ENCODE results near the gene SLC8A1. TPM values are rescaled to one million over a fixed set of nuclear protein-coding genes. Genes with fewer than 3 reads are reported as not detected.

The SLC8A1 gene
- polyA plus RNA-seq, 3 donors = 16.9 to 18.2 (median 18.0) TPM

GRCh38 chr2:40488927-40489677 is 37.2 kb upstream of the SLC8A1 start:
- Histone ChIP-seq H4K20me1 (ENCODE audit: insufficient read depth, low read length) (no peaks in the 10 kb centered on the region), H3K4me1 (ENCODE audit: control insufficient read depth in 1 of 2, insufficient read depth in 2 of 2, low read length in 2 of 2) (peaks cover 44 to 57% of the 10 kb centered on the region in 2 donors), H3K9ac (ENCODE audit: insufficient read depth, low read length, poor library complexity, severe bottlenecking) (peak overlapping the region; percentile 11), H3K27me3 (ENCODE audit: control insufficient read depth in 2 of 2, insufficient read depth in 2 of 2, low read length in 2 of 2) (no peaks in the 10 kb centered on the region), H3K4me2 (replicated peaks; ENCODE audit: extremely low read depth, low read length, poor library complexity, severe bottlenecking) (peak overlapping the region; percentile 65), H3K36me3 (replicated peaks in 1 of 2; ENCODE audit: control insufficient read depth in 1 of 2, insufficient read depth in 2 of 2, low read length in 2 of 2) (no peaks in the 10 kb centered on the region), H3K27ac (ENCODE audit: low read depth in 1 of 2, low read length in 2 of 2) (peak overlapping the region in 1 of 2 donors; percentile 79), H3K9me3 (replicated peaks in 1 of 2; ENCODE audit: control insufficient read depth in 1 of 2, insufficient read depth in 1 of 2, low read length in 2 of 2) (no peaks in the 10 kb centered on the region), H2AFZ (ENCODE audit: insufficient read depth, low read depth, low read length, poor library complexity, severe bottlenecking) (peak overlapping the region; percentile 75), H3K4me3 (replicated peaks in 1 of 3; ENCODE audit: low read depth in 2 of 3, low read length in 3 of 3) (peak overlapping the region; percentile 22 to 71 (median 71)), H3K79me2 (ENCODE audit: insufficient read depth, low read length) (no peaks in the 10 kb centered on the region)
- peak in 2 of 3 donors; percentile 46 to 51 for DNase-seq
- Mint-ChIP-seq H3K4me3 (peak overlapping the region; percentile 42 to 85), H3K36me3 (no peaks in the 10 kb centered on the region), H3K9me3 (peaks cover 0 to 1% (median 0%) of the 10 kb centered on the region in 7 donors), H3K27ac (peak overlapping the region; percentile 81 to 96 (median 89)), H3K27me3 (ENCODE audit: low read depth in 3 of 3) (peaks cover 0 to 1% (median 0%) of the 10 kb centered on the region in 3 donors), H3K4me1 (peaks cover 53% of the 10 kb centered on the region)
- TF ChIP-seq CTCF (IDR thresholded peaks at IDR 0.05) = no peak
- intact Hi-C loops (cut with micrococcal nuclease) = loop anchor here (5.0 kb wide), 1 partner anchor 37 kb away; the partner anchor contains the start of gene SLC8A1 (in 2 of the 2)
- no CpG with 5 or more reads among the region's 11 CpGs for WGBS (ENCODE audit: insufficient coverage)

GRCh38 chr2:40488101-40488601 is 36.3 kb upstream of the SLC8A1 start:
- peak overlapping the region in 1 of 3 experiments; percentile 71 for H3K4me3 ChIP-seq (replicated peaks in 1 of 3; ENCODE audit: low read depth in 2 of 3, low read length in 3 of 3)
- no peaks in the 10 kb centered on the region for H3K36me3 Mint-ChIP-seq
- H3K27me3 Mint-ChIP-seq (ENCODE audit: low read depth in 3 of 3) = peaks cover 0 to 1% (median 0%) of the 10 kb centered on the region in 3 donors
- peak overlapping the region in 1 of 2 donors; percentile 79 for H3K27ac ChIP-seq (ENCODE audit: low read depth in 1 of 2, low read length in 2 of 2)
- H3K9me3 Mint-ChIP-seq = peaks cover 0 to 8% (median 5%) of the 10 kb centered on the region in 7 donors
- H3K27ac Mint-ChIP-seq = peak overlapping the region; percentile 84 to 96 (median 91)
- intact Hi-C loops (cut with micrococcal nuclease) = loop anchor here (5.0 kb wide), 1 partner anchor 36 kb away; the partner anchor contains the start of gene SLC8A1 (in 2 of the 2)
- peak; percentile 43 to 57 (median 52) for DNase-seq
- no peaks in the 10 kb centered on the region for H3K27me3 ChIP-seq (ENCODE audit: control insufficient read depth in 2 of 2, insufficient read depth in 2 of 2, low read length in 2 of 2)
- H3K4me1 ChIP-seq (ENCODE audit: control insufficient read depth in 1 of 2, insufficient read depth in 2 of 2, low read length in 2 of 2) = peaks cover 51 to 66% of the 10 kb centered on the region in 2 donors
- peaks cover 60% of the 10 kb centered on the region for H3K4me1 Mint-ChIP-seq
- H3K79me2 ChIP-seq (ENCODE audit: insufficient read depth, low read length) = no peaks in the 10 kb centered on the region
- no peak overlapping the region for H2AFZ ChIP-seq (ENCODE audit: insufficient read depth, low read depth, low read length, poor library complexity, severe bottlenecking)
- TF ChIP-seq CTCF (IDR thresholded peaks at IDR 0.05) = peak; percentile 41
- no peaks in the 10 kb centered on the region for H3K36me3 ChIP-seq (replicated peaks in 1 of 2; ENCODE audit: control insufficient read depth in 1 of 2, insufficient read depth in 2 of 2, low read length in 2 of 2)
- H4K20me1 ChIP-seq (ENCODE audit: insufficient read depth, low read length) = no peaks in the 10 kb centered on the region
- H3K4me3 Mint-ChIP-seq = no peak overlapping the region
- no peak overlapping the region for H3K9ac ChIP-seq (ENCODE audit: insufficient read depth, low read length, poor library complexity, severe bottlenecking)
- peaks cover 0 to 3% of the 10 kb centered on the region in 2 donors for H3K9me3 ChIP-seq (replicated peaks in 1 of 2; ENCODE audit: control insufficient read depth in 1 of 2, insufficient read depth in 1 of 2, low read length in 2 of 2)
- WGBS (ENCODE audit: insufficient coverage) = 0% methylated on average over 1 of the region's 4 CpGs
- H3K4me2 ChIP-seq (replicated peaks; ENCODE audit: extremely low read depth, low read length, poor library complexity, severe bottlenecking) = peak overlapping the region; percentile 65

Data from CD14-positive monocyte (primary cell).